Muscle layer of colon (tissue), 2 donors: Measurements from ENCODE around the gene CEP83.
"Not testable (repeated sequence)": the region's sequence is repeated elsewhere in the genome, so short reads cannot be mapped to it uniquely, and the experiment has no call there.

Experiments used
- H3K27ac ChIP-seq: one replicate; pipeline ENCODE4 v1.7.0; 2013; ENCODE audit warnings: low read depth, mild to moderate bottlenecking, low read length, moderate library complexity
- H3K27me3 ChIP-seq, 2 donors: one replicate each; pipeline ENCODE4 v1.7.0; 2013; ENCODE audit warnings: low read length in 2 of 2, mild to moderate bottlenecking in 2 of 2; ENCODE audit not compliant: insufficient read depth in 2 of 2, control insufficient read depth in 1 of 2
- H3K36me3 ChIP-seq: one replicate; pipeline ENCODE4 v1.7.0; 2013; ENCODE audit warnings: mild to moderate bottlenecking, low read length; ENCODE audit not compliant: insufficient read depth
- H3K4me1 ChIP-seq: one replicate; pipeline ENCODE4 v1.7.0; 2013; ENCODE audit warnings: mild to moderate bottlenecking, low read length; ENCODE audit not compliant: insufficient read depth
- H3K4me3 ChIP-seq, 2 donors: one replicate each; pipeline ENCODE4 v1.7.0; 2013; ENCODE audit warnings: low read length in 2 of 2, low read depth in 1 of 2, mild to moderate bottlenecking in 1 of 2, moderate library complexity in 1 of 2
- H3K9ac ChIP-seq: one replicate; pipeline ENCODE4 v1.7.0; 2013; ENCODE audit warnings: low read length
- H3K9me3 ChIP-seq: one replicate; pipeline ENCODE4 v1.7.0; 2013; ENCODE audit warnings: mild to moderate bottlenecking, low read length
- donor health status: abdominal sarcoma.
- donor health status: Adenocarcinoma of cecum.

Gene CEP83

DNA sequence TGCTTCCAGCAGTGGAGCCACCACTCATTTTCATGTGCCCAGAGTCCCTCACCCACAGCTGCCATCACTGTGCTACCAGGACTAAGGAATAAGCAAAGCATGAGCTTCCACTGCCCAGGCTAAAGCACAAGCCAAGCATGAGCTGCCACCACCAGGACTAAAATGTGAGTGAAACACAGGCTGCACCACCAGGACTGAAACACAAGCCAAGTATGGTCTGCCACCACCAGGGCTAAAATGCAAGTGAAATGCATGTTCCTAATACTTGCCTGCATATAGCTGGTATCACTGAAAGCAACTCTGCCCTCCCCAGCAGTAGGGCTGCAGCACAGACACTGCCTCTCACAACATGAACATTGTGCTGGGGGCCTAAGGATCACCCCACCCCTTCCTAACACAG, 30.0 kb downstream of the CEP83 start:
- Histone ChIP-seq H3K27me3 (no peaks in the 10 kb centered on the region), H3K4me3 (no peak overlapping the region), H3K9me3 (no peaks in the 10 kb centered on the region), H3K4me1 (peaks cover 22% of the 10 kb centered on the region), H3K36me3 (no peaks in the 10 kb centered on the region), H3K9ac (no peak overlapping the region), H3K27ac (no peak overlapping the region)

DNA sequence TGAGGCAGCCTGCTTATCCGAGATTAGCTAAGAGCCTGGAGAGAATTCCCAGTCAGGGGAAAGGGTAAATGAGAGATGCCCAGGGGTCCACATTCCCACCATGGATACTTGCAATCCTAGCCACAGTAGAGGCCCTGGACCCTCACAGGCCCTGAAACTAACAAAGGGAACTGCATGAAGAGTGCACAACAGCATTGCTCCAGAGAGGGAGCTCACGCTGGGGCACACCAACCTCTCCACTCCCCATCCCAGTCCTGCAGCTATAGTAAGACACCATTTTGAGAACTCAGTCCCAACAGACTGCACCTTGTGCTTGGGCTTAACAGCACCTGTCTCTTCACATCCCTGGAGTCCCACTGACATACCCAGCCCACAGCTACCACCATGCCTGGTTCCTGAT, 30.5 kb downstream of the CEP83 start:
- no peak overlapping the region for H3K4me3 ChIP-seq
- no peaks in the 10 kb centered on the region for H3K27me3 ChIP-seq
- H3K9ac ChIP-seq, result no peak overlapping the region
- no peak overlapping the region for H3K27ac ChIP-seq
- no peaks in the 10 kb centered on the region for H3K9me3 ChIP-seq
- H3K4me1 ChIP-seq, result peaks cover 22% of the 10 kb centered on the region
- H3K36me3 ChIP-seq, result no peaks in the 10 kb centered on the region

DNA sequence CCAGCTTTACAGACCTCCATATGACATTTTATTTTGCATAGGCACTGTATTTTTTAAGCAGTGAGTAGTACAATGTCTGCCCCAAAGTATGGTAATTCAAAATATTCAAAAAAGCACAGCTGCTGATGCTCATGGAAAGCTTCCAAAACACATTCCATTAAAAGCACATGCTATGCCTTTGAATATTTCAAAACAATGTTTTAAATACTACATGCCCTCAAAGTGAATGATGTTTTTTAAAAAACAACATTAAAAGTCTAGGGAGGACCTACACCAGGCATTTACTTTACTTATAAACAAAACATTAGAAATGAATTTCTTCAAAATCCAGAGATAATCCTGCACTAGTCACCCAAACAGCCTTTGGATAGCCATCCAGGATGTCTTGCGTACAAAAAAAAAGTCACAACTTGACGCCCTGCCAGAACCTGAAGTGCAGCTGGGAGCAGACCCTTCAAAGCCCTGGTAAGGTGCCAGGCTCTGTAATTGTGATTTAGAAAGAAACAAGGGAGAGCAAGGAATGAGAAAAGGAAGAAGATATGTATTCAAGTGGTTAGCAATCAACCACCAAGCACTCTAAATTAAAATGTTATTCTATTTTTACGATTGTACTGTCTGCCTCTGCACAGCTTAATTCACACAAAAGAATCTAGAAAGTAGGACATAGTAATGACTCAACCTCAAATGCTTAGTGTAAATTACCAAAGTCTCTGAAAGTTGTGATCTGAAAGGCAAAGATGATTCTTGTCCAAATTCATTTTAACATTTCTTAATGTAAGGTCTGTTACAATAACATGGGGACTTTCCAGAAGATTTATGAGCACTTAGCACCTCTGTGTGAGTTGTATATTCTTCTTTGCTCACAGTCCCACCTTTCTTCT, 31.9 kb downstream of the CEP83 start:
- Histone ChIP-seq H3K9ac (no peak overlapping the region), H3K4me3 (no peak overlapping the region), H3K27ac (no peak overlapping the region), H3K36me3 (no peaks in the 10 kb centered on the region), H3K9me3 (peaks cover under 1% of the 10 kb centered on the region), H3K4me1 (peaks cover 22% of the 10 kb centered on the region), H3K27me3 (no peaks in the 10 kb centered on the region)

DNA sequence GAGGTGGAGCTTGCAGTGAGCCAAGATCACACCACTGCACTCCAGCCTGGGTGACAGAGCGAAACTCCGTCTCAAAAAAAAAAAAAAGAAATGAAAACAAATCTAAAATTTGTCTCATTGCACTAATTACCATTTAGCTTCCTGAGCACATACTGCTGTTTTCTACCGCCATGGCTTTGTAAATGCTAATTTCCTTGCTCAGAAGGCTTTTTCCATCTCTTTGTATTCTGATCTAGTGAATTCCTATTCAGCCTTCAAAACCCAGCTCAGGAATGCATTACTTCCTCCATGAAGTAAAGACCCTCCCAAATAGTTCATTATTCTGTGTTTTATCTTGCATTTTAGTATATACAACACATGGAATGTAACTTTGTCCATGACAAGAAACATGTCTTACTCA, 33.6 kb downstream of the CEP83 start:
- no peak overlapping the region for H3K27ac ChIP-seq
- no peak overlapping the region for H3K9ac ChIP-seq
- H3K27me3 ChIP-seq, result no peaks in the 10 kb centered on the region
- H3K4me3 ChIP-seq, result no peak overlapping the region
- H3K36me3 ChIP-seq, result no peaks in the 10 kb centered on the region
- H3K4me1 ChIP-seq, result peaks cover 22% of the 10 kb centered on the region
- H3K9me3 ChIP-seq, result peaks cover 12% of the 10 kb centered on the region

DNA sequence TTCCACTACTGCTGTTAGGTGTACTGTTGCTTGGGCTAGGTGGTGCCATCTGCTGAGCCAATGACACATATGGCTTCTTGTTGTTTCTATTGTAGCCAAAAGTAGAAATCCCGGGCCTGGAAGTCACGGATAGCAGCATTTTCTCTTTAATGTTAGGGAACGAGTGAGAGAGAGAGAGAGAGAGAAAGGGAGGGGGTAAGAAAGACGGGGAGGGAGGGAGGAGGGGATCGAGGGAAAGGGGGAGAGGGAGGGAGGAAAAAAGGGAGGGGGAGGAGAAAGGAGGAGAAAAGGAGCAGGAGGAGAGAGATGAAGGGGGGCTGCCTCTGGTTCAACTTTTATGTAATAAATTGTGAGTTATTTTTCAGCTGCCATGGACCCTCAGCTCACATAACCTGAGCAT, 34.8 kb downstream of the CEP83 start:
- not testable (repeated sequence) for H3K27ac ChIP-seq, H3K27me3 ChIP-seq, H3K9ac ChIP-seq, H3K4me3 ChIP-seq, H3K36me3 ChIP-seq
- H3K9me3 ChIP-seq, result peaks cover 12% of the 10 kb centered on the region
- peaks cover 22% of the 10 kb centered on the region for H3K4me1 ChIP-seq

DNA sequence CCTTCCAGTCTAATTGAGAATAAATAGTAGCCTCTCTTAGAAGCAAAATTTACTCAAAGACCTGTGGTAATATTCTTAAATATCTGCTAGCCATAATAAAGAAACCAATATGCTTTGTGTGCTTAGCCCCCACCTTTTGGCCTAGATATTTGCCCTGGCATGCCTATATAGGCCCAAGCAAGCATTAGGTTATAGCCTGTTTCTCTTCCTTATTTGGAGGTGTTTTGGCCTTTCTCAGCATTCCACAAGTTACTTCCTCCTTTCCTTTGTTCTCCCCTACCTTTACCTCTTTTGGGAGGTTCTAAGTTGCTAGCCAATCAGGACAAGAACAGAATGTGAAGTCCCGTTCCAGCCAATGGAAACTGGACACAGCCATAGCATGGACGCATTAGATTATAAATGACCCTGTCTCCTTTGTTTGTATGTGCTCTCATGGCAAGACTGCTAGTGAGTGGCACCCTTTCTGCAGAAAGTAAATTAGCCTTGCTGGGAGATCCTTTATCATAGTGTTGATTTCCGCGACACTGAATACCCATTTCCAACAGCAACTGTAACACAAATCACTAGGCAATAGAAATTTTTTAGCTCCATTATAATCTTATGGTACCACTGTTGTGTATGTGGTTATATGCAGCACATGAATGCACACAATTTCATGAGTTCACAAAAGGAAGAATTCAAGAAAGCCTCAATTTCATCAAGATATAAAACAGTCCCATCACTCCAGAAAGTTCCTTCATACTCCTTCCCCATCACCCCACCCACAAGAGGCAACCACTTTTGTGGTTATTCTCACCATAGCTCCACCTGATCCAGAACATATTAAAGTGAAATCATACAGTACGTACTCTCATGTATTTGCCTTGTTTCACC, 37.6 kb downstream of the CEP83 start:
- no peak overlapping the region for H3K27ac ChIP-seq
- H3K36me3 ChIP-seq, result no peaks in the 10 kb centered on the region
- H3K9me3 ChIP-seq, result peaks cover 12% of the 10 kb centered on the region
- no peak overlapping the region for H3K9ac ChIP-seq
- H3K4me3 ChIP-seq, result no peak overlapping the region
- H3K27me3 ChIP-seq, result no peaks in the 10 kb centered on the region
- peaks cover under 1% of the 10 kb centered on the region for H3K4me1 ChIP-seq

DNA sequence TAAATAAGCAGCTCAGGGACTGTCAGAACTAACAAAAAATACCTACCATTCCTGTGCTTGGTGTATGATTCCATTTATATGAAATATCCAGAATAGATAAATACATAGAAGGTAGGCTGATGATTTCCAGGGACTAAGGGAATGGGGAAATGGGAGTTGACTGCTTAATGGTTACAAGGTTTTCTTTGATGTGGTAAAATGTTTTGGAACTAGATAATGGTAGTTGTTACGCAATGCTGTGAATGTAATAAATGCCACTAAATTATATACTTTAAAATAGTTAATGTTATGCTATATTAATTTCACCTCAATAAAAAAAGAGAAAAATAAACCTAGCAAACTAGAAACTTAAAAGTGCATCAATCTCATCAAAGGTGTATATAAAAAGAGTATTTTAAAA, 41.1 kb downstream of the CEP83 start:
- Histone ChIP-seq H3K9ac (no peak overlapping the region), H3K27me3 (no peaks in the 10 kb centered on the region), H3K36me3 (no peaks in the 10 kb centered on the region), H3K4me3 (no peak overlapping the region), H3K9me3 (peaks cover 12% of the 10 kb centered on the region), H3K27ac (no peak overlapping the region), H3K4me1 (no peaks in the 10 kb centered on the region)

DNA sequence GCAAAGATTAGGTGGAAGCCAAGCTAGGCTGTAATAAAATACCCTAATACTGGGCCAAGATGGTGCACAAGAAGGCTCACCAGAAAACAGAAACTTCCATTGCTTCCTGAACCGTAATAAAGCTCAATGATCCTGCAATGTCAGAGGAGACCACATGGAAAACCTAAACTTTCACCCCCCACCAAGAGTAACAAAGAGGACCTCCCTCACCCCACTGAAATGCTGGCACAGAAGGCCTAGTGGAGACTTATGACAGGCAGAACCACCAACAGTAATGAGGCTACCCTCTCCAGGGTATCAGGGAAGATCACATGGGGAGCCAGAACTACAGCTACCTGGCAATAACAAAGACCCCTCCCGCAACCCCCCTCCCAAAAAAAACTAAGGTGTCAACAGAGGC, 43.1 kb downstream of the CEP83 start:
- no peak overlapping the region for H3K9ac ChIP-seq
- H3K4me1 ChIP-seq, result no peaks in the 10 kb centered on the region
- no peaks in the 10 kb centered on the region for H3K9me3 ChIP-seq
- no peaks in the 10 kb centered on the region for H3K27me3 ChIP-seq
- no peaks in the 10 kb centered on the region for H3K36me3 ChIP-seq
- no peak overlapping the region for H3K27ac ChIP-seq
- H3K4me3 ChIP-seq, result no peak overlapping the region

DNA sequence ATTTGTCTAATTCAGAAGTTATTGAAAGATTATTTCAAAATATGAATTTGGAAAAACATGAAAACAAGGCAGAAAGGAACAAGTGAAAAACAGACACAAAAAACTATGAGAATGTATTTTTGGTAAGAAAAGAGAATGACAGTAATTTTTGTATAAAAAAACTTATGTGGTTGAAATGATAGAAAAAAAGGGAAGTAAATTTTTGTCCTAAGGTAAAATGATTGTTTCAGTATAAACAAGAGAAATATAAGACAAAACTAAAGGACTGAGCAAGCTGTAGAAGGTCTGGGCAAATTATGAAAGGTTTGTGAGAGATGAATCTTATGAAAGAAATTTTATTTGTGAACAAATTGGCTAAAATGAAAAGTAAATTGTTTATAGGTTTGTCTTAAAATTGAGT, 44.6 kb downstream of the CEP83 start:
- no peaks in the 10 kb centered on the region for H3K36me3 ChIP-seq
- no peak overlapping the region for H3K4me3 ChIP-seq
- no peak overlapping the region for H3K9ac ChIP-seq
- H3K27me3 ChIP-seq, result no peaks in the 10 kb centered on the region
- H3K9me3 ChIP-seq, result no peaks in the 10 kb centered on the region
- no peaks in the 10 kb centered on the region for H3K4me1 ChIP-seq
- H3K27ac ChIP-seq, result no peak overlapping the region

DNA sequence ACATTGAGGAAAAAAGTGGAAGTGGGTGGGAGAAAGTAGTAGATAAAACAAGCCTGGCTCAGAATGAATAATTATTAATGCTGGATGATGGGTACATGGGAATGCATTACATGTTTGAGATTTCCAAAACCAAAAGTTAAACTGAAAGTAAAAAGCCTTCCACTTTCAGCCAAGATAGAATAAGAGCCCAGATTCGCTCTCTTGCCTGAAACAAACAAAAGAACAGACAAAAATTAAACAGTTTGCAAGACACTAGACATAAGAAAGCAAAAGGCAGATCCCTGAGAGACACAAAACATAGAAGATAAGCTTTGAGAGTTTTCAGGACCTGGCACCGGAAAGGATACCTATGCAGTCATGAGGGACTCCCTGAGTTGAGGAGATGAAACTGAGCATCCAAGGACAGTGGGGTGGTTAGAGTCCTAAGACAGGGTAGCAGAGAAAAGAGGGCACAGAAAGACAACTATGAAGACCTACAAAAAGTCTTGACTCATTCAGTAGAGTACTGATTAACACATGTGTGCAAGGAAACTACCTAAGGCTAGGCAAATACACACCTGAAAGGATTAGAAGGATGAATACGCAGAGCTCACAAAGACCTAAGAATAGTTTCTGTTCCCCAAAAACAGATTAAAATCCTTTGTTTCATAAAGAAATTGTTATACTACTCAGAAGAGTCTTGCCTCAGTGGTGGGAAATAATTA, 54.1 kb downstream of the CEP83 start:
- Histone ChIP-seq H3K27ac (peak overlapping the region; percentile 24), H3K4me3 (peak overlapping the region in 1 of 2 donors; percentile 41), H3K9ac (no peak overlapping the region)

DNA sequence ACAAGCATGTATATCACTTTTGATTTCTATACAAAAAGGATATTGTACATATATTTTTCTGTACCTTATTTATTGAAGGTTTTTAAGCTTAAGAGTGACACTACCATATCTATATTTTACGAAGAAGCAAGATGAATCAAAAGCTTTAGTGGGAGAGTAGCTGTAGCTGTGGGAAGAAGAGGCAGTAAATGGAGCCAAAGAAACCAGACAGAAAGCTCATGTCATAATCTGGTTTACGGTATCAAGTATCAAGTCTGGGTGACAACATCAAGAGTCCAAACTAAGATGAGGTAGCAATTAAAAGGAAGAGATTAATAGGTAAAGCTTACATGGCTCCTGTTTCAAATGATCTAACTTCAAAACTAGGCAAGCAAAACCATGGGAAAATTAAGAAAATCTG, 54.8 kb downstream of the CEP83 start:
- Histone ChIP-seq H3K4me3 (peak overlapping the region in 1 of 2 donors; percentile 41), H3K36me3 (no peaks in the 10 kb centered on the region), H3K4me1 (peaks cover 20% of the 10 kb centered on the region), H3K9ac (no peak overlapping the region), H3K9me3 (no peaks in the 10 kb centered on the region), H3K27ac (peak overlapping the region; percentile 24), H3K27me3 (no peaks in the 10 kb centered on the region)

More for the DNA sequence above, 54.1 kb downstream of the CEP83 start:
- H3K27me3 ChIP-seq, result no peaks in the 10 kb centered on the region
- no peaks in the 10 kb centered on the region for H3K9me3 ChIP-seq
- H3K36me3 ChIP-seq, result no peaks in the 10 kb centered on the region
- H3K4me1 ChIP-seq, result peaks cover 20% of the 10 kb centered on the region
